Measurements from ENCODE around the gene ETFDH. TPM values are rescaled to one million over a fixed set of nuclear protein-coding genes. Genes with fewer than 3 reads are reported as not detected.

ETFDH gene
- total and polyA plus RNA-seq, 10 of the 15 experiments (the other 5 are each of a cell fraction or from before 2014, with no cell fraction given): 10.9 to 30.4 (median 20.6) TPM

DNA sequence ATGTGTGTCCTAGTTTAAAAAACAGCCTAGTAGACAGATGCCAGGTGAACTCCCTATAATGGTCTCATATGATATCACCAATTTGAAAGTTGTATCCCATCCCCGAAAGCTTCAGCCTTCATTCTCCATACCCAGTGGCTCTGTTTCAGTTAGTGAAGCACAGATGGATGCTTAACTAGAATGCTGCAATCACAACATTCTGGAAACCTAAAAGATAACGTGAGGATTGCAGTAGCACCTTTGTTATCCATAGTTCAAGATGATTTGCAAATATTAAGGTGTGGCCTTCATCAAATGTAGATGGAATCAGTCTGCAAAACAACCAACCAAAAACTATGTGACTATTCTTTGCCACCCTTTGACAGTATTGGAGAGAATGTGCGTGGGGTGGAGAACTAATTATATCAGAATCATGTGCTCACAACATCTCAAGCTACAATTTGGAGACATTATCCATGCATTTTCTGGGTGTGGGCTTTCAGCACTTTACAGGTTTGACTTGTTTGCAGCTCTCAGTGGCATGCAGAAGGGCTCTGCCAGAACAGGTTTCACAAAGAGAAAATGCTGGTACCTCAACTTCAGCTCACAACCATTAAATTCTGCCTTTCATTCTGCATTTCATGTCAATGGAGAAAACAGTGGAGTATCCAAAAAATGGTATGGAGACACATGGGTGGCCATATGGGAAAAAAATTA lies 69.4 kb downstream of the ETFDH start:
- intact Hi-C loops (cut with micrococcal nuclease; ENCODE audit: unreplicated experiment): no loop called here
- H3K27me3 ChIP-seq (replicated peaks in 1 of 2; ENCODE audit: control insufficient read depth in 2 of 2, insufficient read depth in 2 of 2, low read length in 1 of 2): 0 out of 4 replicates have a peak, but pooled peaks cover 0 to 4% of the 10 kb centered on the region in 2 experiments
- H3K9me3 ChIP-seq (replicated peaks; ENCODE audit: control insufficient read depth, insufficient read depth, low read length): no peaks in the 10 kb centered on the region
- H3K79me2 ChIP-seq (ENCODE audit: control insufficient read depth, insufficient read depth, low read length): no peaks in the 10 kb centered on the region
- in situ Hi-C loops (cut with MboI): no loop called here
- no peak overlapping the region for H2AFZ ChIP-seq (ENCODE audit: control insufficient read depth, low read depth, low read length)
- SMC1A ChIA-PET (ENCODE audit: uncharacterized antibody, unreplicated experiment): interaction anchor here (1.4 kb wide), 1 partner anchor 110 kb away, joined by 3 read pairs; no protein-coding TSS in a partner anchor
- POLR2A ChIA-PET: no interaction called here
- no peak overlapping the region for H3K4me2 ChIP-seq (ENCODE audit: control insufficient read depth, insufficient read depth)
- no peak overlapping the region for H3K9ac ChIP-seq (ENCODE audit: control insufficient read depth, insufficient read depth, low read length)
- ATAC-seq (no peak), FAIRE-seq (no peak), DNase-seq (ENCODE audit: low read depth, low spot score) (no peak)
- no peaks in the 10 kb centered on the region for H3K36me3 ChIP-seq (ENCODE audit: control insufficient read depth in 2 of 2, insufficient read depth in 2 of 2, low read length in 1 of 2)
- H3K27ac ChIP-seq (ENCODE audit: control insufficient read depth, insufficient read depth): no peak overlapping the region
- no peaks in the 10 kb centered on the region for H3K4me1 ChIP-seq (ENCODE audit: control insufficient read depth, insufficient read depth, low read length)
- TF ChIP-seq, protein P1, sequence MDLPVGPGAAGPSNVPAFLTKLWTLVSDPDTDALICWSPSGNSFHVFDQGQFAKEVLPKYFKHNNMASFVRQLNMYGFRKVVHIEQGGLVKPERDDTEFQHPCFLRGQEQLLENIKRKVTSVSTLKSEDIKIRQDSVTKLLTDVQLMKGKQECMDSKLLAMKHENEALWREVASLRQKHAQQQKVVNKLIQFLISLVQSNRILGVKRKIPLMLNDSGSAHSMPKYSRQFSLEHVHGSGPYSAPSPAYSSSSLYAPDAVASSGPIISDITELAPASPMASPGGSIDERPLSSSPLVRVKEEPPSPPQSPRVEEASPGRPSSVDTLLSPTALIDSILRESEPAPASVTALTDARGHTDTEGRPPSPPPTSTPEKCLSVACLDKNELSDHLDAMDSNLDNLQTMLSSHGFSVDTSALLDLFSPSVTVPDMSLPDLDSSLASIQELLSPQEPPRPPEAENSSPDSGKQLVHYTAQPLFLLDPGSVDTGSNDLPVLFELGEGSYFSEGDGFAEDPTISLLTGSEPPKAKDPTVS (IDR thresholded peaks at IDR 0.05; ENCODE audit: low read depth, low read length): no peak
- no peak for TF ChIP-seq BHLHE40 (IDR thresholded peaks at IDR 0.05; ENCODE audit: borderline replicate concordance in 1 of 2, low read depth in 2 of 2, low read length in 1 of 2)
- no peak for TF ChIP-seq TCF3 (IDR thresholded peaks at IDR 0.05; ENCODE audit: borderline replicate concordance, insufficient read depth, low read depth, low read length)
- no peak for TF ChIP-seq SUZ12 (IDR thresholded peaks at IDR 0.05; ENCODE audit: unreplicated experiment)
- no peak for TF ChIP-seq RBBP5 (conservative IDR thresholded peaks at IDR 0.05)
- TF ChIP-seq NR2F1 (conservative IDR thresholded peaks at IDR 0.05): no peak
- no peak for TF ChIP-seq TARDBP (IDR thresholded peaks at IDR 0.05; ENCODE audit: borderline replicate concordance)
- TF ChIP-seq YY1 (IDR thresholded peaks at IDR 0.05; ENCODE audit: low read depth, low read length): no peak
- no peak for TF ChIP-seq MEF2B (IDR thresholded peaks at IDR 0.05; ENCODE audit: partially characterized antibody, poor library complexity, severe bottlenecking)
- TF ChIP-seq SMAD5 (IDR thresholded peaks at IDR 0.05; ENCODE audit: low read depth): no peak
- TF ChIP-seq SPI1 (IDR thresholded peaks at IDR 0.05; ENCODE audit: borderline replicate concordance, insufficient read depth, low read depth, low read length): no peak
- no peak for TF ChIP-seq MTA2 (IDR thresholded peaks at IDR 0.05; ENCODE audit: low read depth)
- TF ChIP-seq EP300 (IDR thresholded peaks at IDR 0.05; ENCODE audit: borderline replicate concordance in 1 of 2, control insufficient read depth in 1 of 2, low read depth in 2 of 2, low read length in 2 of 2): no peak
- no peak for TF ChIP-seq ZNF217 (IDR thresholded peaks at IDR 0.05)
- TF ChIP-seq, protein P2, sequence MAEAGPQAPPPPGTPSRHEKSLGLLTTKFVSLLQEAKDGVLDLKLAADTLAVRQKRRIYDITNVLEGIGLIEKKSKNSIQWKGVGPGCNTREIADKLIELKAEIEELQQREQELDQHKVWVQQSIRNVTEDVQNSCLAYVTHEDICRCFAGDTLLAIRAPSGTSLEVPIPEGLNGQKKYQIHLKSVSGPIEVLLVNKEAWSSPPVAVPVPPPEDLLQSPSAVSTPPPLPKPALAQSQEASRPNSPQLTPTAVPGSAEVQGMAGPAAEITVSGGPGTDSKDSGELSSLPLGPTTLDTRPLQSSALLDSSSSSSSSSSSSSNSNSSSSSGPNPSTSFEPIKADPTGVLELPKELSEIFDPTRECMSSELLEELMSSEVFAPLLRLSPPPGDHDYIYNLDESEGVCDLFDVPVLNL (IDR thresholded peaks at IDR 0.05; ENCODE audit: low read depth, low read length): no peak
- no peak for TF ChIP-seq ATF7 (IDR thresholded peaks at IDR 0.05; ENCODE audit: low read depth)
- TF ChIP-seq EGR1 (IDR thresholded peaks at IDR 0.05; ENCODE audit: borderline replicate concordance in 1 of 2, low read depth in 2 of 2, low read length in 2 of 2): no peak
- TF ChIP-seq ZNF384 (IDR thresholded peaks at IDR 0.05; ENCODE audit: borderline replicate concordance, low read depth, low read length): no peak
- no peak for TF ChIP-seq WRNIP1 (IDR thresholded peaks at IDR 0.05; ENCODE audit: borderline replicate concordance, low read depth, low read length)
- no peak overlapping the region for H3K4me3 ChIP-seq
- no TSS peak for BruUV-seq (replicated peaks)
- RAD21 ChIA-PET (ENCODE audit: unreplicated experiment): interaction anchor here (1.0 kb wide), 1 partner anchor 110 kb away, joined by 3 read pairs; no protein-coding TSS in a partner anchor
- no peaks in the 10 kb centered on the region for H4K20me1 ChIP-seq (ENCODE audit: control insufficient read depth, insufficient read depth)
- 28% methylated on average over 3 of the region's 3 CpGs for WGBS (ENCODE audit: insufficient coverage, insufficient replicate concordance, low lambda C conversion rate, missing lambda C conversion rate)
- CTCF ChIA-PET: interaction anchor here (1.2 kb wide), 1 partner anchor 110 kb away, joined by 5 read pairs; no protein-coding TSS in a partner anchor

Data from GM12878 (cell line).